NCI-H1092 (cell line): ENCODE data around the gene C1QL2.

Experiments
- DNase-seq: peaks from one replicate; lab custom pipeline; 2025; lab: John Stamatoyannopoulos, UW

C1QL2 gene

DNA sequence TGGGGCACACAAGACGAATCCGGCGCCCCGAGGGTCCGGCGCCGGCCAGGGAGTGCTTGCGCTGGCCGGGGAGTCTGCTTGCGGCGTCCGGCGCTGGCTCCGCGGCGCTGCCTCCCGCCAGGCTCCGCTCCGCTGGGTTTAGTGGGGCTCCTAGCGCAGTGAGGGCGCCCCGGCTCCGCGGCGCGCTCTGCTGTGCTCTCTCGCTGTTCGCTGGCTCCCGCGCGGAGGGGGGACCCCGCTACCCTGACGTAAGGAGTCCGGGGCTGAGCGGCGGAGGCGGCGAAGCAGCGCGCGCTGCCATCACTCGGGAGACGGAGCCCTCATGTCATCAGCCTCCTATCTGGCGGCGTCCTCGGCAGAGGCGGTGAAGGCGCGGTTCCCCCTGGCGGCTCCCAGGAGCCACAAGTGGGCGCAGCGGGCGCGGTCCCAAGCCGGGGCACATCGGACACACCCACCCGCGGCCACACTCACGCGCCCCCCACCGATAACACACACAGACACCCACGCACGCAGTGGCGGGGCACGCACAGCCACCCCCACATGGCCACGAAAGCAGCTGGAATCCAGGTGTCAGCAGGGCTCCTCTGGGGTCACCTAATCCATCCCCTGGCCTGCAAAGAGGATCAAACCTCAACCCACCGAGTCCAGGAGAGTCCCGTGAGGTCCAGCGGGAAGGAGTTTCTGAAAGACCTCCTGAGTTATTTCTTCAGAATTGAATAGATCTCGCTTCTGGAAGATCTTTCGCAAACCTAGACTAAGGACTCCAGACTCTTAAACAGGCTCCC is at the start of gene C1QL2:
TSS of gene C1QL2 (minus strand) at position 189 of the 785 bp plus-strand sequence. CDS start 482 bp downstream, outside the sequence.
- no peak for DNase-seq

DNA sequence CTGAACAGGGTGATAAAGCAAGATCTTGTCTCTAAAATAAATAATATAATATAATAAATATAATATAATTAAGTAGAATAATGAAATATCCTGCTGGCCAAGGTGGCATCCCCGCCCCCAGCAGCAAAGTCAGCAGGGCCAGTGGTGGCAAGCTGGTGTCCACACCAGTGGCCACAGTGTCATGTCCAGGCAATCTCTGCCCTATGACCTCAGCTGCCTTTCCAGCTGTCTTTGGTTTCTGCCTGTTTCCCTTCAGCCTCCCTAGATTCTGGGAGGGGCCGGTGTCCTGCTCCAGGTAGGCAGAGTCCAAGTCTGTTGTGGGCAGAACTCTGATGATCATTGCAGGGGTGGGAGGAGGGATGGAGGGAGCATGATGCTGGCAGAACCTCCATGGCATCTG is 48.9 kb upstream of the C1QL2 start:
- DNase-seq: no peak

DNA sequence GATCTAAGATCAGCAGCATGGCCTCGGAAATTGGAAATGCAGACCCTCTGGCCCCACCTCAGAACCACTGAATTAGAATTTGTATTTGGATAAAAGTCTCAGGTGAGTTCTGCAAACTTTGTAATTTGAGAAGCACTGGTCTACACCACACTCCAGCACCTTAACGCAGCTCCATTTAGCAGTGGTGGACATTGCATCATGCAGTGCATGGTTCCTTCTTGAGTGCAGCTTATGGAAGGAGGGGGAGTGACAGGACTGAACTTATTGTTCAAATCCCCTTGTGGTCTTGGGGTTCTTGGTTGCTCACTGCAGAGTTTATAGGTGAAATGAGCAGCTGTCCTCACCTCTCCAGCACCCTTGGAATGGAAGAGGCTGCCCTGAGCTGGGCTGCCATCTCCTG is 47.6 kb upstream of the C1QL2 start:
- no peak for DNase-seq

DNA sequence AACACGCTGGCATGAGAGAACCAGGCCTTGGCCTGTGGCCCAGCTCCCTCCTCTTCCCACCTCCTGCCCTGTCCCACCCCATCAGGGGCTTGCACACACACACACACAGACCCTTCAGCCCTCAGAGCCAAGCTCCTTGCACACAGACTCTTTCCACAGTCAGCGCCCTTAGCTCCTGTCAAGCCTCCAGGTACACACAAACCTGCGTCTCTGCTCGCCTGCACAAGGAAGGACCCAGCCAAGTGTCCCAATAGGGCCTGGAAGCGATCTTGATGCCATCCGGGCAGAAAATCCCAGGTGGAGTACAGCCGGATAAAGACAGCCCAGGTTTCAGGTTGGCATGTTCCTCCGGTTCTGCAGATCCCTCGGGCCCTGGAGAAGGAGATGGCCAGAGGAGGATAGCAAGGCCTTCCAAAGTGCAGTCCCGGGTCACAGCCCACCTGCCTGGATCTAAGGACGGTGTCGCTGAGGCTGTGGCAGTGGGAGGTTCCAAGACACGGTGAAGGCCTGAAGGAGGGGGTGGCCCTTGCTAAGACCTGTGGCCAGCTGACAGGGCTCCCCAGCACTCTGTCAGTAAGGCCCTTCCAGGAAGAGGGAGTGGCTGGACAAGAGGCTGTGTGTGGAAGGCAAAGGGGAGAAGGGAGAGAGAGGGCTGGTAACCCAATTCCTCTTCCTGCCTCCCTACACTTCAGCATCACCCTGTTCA is 46.6 kb upstream of the C1QL2 start:
- DNase-seq: no peak

DNA sequence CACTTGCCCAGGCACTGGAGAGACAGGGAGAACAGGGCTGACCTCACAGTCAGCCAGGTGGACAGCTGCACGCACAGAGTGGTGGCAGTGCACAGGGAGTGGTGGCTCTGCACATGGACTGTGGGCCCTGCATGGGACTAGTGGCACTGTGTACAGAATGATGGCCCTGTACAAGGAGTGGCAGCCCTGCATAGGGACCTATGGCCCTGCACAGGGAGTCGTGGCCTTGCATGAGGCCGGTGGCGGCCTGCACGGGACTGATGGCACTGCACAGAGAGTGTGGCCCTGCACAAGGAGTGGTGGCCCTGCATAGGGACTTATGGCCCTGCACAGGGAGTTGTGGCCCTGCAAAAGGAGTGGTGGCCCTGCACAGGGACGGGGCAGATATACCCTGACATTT is 46.0 kb upstream of the C1QL2 start:
- DNase-seq: no peak

DNA sequence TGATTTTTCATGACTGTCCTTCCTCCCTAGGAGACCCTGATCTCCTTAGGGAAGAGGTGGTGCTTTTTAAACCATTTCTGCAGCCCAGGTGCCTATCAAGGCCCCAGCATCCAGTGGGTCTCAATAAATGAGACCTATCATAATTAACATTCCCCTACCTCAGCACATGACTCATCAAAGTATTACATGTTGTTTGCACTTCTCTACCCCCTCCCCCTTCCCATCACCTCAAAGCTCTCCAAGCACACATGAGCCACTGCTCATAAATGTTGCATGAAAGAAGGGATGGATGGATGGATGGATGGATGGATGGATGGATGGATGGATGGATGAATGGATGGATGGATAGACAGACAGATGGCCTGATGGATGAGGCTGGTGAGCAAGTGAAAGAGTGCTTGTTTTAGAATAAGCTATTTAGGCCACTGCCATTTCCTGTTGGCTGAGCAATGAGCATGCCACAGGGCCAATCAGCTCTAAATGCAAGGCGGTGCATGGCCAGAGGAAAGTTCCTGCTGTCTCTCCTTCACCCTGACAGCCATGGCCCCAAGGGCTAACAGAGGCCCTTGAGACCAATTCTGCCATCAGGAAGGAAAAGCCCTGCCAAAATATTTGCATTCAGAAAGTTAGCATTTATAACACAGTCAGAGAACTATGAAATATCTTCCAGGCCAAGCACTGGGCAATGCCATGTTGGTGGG is 44.2 kb upstream of the C1QL2 start:
- DNase-seq: no peak

DNA sequence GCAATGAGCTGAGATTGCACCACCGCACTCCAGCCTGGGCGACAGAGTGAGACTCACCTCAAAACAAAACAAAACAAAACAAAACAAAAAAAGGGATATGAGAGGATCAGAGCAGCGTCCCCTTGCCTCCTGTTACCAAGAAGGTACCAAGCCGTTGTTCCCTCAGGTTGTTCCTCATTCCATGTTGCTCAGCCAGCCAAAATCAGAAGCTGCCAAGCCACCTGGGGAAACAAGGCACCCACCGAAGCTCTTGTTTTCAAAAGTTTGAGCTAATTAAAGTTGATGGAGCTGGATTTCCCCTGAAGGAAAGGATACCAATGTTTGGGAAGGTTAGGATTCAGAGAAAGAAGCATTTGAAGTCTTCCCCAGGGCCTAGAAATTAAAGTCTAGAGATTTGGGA is 43.3 kb upstream of the C1QL2 start:
- no peak for DNase-seq

DNA sequence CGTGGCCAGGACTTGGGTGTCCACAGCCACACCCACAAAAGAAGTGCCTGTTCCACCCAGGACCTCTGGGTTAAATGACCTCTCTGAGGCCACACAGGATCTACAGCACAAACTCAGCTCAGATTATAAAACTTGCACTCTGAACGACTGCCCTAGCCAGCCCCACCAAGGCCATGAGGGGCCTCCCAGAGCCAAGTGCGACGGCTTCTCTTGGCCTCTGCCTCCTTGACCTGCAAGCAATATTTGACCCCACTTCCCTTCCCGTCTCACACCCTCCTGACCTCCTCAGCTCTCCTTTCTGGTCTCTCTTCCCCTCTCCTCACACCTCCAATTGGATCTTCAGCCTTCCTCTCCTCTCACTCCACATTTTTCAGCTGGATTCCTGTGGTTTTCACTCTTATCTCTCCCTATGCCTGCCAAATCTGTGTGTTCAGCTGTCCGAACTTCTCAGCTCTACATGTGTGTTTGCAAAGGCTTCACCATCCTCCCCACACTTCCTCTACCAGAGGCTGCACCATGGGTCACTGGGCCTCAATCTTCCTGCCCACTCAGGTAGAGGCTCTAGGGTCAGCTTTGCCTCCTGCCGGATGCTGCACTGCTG is 39.8 kb upstream of the C1QL2 start:
- DNase-seq: no peak

DNA sequence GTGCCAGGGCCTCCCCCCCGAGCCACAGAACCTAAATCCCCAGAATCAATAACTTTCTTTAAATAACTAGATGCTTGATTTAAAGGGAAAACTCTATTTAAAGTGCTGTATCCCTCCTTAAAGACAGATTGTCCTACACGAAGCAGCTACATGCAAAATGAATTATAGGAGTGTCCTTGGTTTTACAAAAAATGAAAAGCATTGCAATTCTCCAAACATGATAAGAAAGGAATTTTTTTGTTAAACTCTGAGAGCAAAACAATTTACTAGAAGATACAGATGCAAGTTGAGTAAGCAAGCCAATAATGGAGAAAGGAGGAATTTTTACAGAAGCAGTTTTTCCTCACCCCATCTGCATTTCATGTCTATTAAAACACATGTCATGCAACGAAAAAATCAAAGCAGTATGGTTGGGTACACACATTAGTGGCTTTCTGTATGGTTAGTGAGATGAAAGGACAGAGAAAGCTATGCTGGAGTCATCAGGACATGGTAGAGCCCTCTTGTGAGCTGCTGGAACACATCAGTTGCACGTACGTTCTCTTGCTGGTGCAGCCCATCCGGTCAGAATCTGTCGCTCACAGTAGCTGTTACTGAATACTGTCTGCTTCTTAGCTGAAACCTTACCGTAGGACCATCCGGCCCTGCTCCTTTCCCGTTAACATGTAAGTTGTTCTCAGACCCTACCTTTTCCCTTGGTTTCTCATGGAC is 39.1 kb upstream of the C1QL2 start:
- DNase-seq: no peak

DNA sequence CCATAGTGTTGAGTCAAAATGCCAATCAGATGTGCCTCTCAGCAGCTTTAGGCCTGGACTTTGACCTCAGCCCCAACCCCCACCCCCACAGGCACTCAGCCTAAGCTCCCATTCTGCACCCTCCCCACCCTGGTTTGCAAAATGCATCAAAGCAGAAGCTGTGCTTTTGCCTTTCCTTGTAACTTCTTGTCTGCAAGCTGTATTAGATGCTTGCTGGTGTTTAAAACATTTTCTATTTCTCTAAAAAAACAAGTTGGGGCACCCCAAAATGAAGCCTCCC is 38.5 kb upstream of the C1QL2 start:
- no peak for DNase-seq

DNA sequence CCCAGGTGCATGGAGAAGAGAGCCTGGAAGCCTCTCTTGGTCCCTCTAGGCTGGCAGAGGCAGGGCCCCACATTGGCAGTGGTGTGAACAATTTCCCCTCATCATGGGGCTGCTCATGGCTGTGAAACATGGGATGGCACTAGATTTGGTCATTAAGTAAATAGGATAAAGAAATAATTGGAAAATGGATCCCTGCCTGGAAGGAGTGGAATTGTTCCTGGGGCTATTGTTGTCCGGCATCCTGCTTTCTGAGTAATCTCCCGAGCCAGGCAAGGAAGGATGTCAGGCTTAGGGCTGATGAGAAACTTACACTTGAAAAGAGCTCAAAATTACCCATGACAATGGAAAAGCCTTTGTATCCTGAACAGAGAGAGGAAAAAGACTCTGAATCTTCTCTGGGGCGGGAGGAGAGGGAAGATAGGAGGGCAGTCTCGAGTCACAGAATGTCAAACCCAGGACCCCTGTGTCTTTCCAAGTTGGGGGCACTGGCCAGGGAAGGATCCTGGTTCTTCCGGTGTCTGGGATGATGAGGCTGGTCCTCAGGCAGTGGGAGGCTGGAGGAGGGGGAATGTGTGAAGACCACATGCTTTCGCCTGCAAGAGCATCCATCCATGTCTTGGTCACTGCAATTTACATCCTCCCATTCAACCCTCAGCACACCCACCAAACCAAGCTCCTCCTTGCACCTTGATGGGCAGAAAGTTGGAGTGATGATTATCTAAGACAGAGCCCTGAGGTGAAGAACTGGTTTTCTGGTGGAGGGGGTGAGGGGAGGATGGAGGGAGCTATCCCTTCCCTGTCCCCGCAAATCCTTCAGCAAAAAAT is 38.0 kb upstream of the C1QL2 start:
- DNase-seq: no peak

DNA sequence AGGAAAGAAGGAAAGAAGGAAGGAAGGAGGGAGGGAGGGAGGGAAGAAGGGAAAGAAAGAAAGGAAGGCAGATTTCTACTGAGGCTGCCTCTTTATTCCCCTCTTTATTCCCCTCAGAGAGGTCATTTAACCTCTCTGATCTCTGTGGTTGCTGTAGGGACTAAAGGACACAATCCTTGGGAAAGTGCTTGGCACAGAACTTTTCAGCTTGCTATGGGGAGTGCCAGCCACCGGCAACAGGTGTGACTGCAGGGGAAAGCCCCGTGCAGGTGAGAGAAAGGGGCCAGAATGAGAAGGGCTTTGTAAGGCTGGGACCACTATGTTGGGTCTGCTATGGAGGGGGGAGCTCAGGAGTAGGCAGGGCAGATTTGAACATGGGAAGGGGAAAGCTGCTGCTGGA is 37.3 kb upstream of the C1QL2 start:
- DNase-seq: no peak

DNA sequence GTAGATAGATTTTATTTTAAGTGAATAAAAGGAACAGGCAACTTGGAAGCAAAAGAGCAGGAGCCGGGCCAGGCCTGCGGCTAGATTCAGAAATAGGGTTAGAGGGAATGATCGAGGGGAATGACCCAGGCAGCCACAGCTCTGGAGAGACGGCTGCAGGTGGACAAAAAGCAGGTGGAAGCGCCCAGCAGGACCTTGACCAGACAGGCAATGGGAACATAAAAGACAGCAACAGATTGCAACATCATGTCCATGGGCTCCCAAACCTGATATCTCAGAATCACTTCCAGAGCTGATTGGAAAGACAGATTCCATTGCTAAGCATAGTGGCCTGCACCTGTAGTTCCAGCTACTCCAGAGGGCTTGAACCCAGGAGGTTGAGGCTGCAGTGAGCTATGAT is 36.5 kb upstream of the C1QL2 start:
- no peak for DNase-seq

DNA sequence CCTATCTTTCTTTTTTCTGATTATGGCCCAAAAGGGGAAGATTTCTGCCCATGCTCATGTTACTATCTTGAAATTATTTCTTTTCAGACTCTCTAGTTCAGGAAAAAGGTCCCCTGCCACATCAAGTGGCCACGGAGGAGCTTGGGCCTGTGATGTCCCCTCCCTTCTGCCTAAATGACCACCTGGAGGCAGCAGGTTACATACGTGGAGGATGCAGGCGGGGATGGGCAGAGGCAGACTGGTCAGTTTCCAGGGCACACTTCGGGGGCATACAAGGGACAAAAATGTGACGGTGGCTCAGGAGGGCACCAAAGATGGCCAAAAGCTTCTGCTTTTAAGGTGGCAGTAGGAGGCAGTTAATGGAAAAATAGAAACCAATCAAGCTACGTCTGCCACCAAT is 34.3 kb upstream of the C1QL2 start:
- no peak for DNase-seq

DNA sequence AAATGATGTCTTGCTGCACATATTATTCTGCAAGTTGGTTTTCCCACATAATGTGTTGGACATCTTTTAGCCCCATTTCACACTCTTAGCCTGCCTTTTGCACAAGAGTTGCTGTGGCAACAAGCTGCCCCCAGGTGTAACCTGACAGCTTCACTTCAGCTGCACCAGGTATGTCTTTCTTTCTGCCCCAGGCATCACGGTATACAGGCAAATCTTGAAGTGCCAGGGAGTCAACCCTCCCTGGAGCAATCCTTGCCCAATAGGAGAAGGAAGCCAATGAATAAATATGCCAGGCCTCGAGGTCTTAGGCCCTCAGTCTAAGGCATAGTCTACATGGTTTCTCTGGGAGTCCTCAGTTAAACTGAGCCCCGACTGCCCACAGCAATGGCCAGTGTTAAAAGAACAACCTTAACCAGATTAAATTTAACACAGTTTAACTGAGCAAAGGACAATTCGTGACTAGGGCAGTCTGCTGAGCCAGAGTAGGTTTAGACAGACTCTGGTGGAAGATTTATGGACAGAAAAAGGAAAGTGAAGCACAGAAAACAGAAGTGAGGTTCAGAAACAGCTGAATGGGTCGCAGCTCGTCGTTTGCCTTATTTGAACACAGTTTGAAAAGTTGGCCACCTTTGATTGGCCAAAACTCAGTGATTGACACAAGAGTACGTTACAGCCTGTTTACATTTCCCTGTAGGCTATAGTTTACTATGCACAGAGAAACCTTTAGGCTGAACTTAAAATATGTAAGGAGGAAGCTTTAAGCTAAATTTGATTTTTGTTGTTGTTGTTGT is 32.0 kb upstream of the C1QL2 start:
- DNase-seq: no peak

DNA sequence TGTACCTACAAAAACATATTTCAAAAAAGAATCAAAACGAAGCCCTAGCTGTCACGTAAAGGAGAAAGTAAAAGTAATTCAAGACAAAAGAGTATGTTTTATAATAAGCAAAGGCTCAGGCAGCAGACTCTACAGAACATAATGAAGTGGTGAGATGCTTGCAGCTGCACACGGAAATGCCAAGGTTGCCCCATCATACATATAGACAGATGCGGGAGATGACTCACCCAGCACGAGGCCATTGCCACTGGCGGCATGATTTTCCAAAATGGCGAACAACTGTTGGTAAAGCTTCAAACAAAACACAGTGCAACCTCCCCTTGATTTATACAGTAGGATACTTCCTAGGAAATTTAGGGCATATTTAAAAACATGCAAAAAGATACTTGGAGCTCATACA is 26.0 kb upstream of the C1QL2 start:
- DNase-seq: no peak

DNA sequence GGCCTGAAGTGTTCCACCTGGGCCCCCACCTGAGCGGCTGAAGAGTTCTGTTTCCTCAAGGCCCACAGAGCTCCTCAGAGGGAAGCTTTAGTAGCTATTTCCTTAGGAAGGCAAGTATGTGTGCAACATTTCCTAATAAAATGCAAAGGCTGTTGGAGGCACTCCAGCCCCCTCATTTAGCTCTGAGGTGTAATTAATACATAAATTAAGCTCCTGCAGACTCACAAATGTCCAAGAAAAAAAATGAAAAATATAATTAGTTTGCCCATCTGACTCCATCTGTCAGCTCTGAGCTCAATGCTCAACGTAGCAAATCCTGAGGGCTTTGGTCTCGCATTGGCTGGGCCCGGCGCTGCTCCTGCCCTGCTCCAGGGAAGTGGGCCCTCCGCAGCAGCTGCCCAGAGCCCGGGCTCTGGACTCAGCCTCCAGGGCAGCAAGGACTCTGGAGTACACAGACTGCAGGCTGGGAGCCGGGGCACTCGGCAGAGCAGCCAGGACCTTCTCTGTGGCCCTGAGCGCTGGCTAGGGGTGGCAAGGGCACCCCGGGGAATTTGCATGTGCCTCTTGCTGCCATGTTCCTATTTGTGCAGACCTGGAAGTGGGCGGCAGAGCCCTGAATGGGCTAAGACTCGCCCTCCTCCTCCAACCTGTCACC is 23.4 kb upstream of the C1QL2 start:
- no peak for DNase-seq

DNA sequence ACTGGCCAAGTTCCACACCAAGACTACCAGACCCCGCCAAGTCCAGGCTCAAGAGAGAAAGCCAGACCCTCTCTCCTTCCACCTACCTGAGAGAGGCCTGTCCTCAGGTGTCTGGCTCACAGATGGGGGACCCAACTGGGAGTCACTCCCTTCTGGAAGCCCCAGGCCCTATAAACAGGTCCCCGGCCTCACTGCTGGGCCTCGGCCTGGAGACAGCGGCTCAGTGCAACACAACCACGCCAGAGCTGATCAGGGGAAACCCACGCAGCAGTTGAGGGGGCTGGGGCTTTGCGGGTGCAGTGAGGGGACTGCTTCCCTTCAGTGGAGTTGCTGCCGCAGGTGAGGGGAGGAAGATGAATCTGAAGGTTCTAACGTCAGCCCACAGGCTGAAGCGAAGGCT is 22.8 kb upstream of the C1QL2 start:
- no peak for DNase-seq

DNA sequence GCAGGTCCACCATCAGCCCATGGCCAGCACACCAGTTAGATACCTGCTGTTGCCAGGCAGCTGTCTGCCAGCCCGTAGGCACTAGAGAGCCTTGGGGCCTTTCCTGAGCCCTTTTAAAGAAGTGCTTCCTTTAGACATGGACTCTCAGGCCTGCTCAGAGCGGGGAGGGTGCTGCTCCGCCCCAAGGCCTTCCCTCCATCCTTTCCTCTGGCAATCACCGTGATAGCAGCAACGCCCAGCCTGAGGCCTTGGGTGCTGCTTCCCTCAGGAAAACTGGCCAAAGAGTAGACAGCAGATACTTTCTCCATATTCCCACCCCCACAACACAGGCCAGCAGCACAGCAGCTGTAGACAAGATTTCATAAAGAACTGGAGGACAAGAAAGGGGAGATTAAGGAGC is 22.3 kb upstream of the C1QL2 start:
- DNase-seq: no peak

DNA sequence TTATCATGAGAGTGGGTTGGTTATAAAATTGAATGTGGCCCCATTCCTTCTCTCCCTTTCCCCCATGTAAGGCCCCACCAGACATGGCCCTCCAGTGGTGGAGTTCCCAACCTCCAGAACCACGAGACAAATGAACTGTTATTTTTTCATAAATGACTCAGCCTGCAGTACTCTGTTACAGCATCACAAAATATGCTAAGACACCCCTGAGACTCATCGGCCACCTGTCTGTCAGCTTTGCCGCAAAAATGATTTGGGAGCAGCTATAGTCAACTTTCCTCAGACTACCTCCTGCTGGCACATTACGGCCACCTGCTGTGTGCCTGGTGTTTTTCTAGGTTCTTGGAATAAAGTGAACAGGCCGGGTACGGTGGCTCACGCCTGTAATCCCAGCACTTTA is 21.4 kb upstream of the C1QL2 start:
- DNase-seq: no peak
